ENCODE data around the gene HMGB1. TPM values are rescaled to one million over a fixed set of nuclear protein-coding genes. Genes with fewer than 3 reads are reported as not detected.

HMGB1 gene
- 100 to 1,000 TPM; 397 to 449 (median 409) TPM for total RNA-seq
- total RNA-seq (2013) = 595 TPM

GRCh38 chr13:30465593-30466357 lies at the start of gene HMGB1:
Gene HMGB1, minus strand, starts transcription at chr13:30465936. Its CDS starts 2,256 bp downstream, at chr13:30463680.
- Mint-ChIP-seq H3K4me3 (peak within 1 kb of the TSS; percentile 96), H3K9me3 (no peaks in the 10 kb centered on the region), H3K36me3 (peaks cover 12% of the 10 kb centered on the region), H3K27ac (peak within 1 kb of the TSS; percentile 96 to 98), H3K4me1 (peaks cover 36 to 44% of the 10 kb centered on the region in 2 donors), H3K27me3 (ENCODE audit: low read depth in 2 of 2) (no peaks in the 10 kb centered on the region)
- TF ChIP-seq, protein P1, sequence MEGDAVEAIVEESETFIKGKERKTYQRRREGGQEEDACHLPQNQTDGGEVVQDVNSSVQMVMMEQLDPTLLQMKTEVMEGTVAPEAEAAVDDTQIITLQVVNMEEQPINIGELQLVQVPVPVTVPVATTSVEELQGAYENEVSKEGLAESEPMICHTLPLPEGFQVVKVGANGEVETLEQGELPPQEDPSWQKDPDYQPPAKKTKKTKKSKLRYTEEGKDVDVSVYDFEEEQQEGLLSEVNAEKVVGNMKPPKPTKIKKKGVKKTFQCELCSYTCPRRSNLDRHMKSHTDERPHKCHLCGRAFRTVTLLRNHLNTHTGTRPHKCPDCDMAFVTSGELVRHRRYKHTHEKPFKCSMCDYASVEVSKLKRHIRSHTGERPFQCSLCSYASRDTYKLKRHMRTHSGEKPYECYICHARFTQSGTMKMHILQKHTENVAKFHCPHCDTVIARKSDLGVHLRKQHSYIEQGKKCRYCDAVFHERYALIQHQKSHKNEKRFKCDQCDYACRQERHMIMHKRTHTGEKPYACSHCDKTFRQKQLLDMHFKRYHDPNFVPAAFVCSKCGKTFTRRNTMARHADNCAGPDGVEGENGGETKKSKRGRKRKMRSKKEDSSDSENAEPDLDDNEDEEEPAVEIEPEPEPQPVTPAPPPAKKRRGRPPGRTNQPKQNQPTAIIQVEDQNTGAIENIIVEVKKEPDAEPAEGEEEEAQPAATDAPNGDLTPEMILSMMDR (IDR thresholded peaks at IDR 0.05) = no peak
- intact Hi-C loops (cut with micrococcal nuclease) = loop anchor here (1.0 to 10.0 kb wide), 4 partner anchors 89 to 159 kb away; partner anchors contain the start of genes KATNAL1 and USPL1
- ATAC-seq (peak; percentile 77 to 91 (median 82)), DNase-seq (peak; percentile 97 to 98)
- Histone ChIP-seq H3K9me3 (ENCODE audit: control insufficient read depth, insufficient read depth, low read length) (no peaks in the 10 kb centered on the region), H3K27me3 (ENCODE audit: control insufficient read depth, insufficient read depth, low read length) (no peaks in the 10 kb centered on the region), H3K4me1 (ENCODE audit: control insufficient read depth, insufficient read depth, low read length) (peaks cover 13% of the 10 kb centered on the region), H3K27ac (ENCODE audit: low read length) (peak within 1 kb of the TSS; percentile 50), H3K4me3 (ENCODE audit: low read length) (peak within 1 kb of the TSS; percentile 59), H3K36me3 (ENCODE audit: control insufficient read depth, insufficient read depth, low read length) (peaks cover 22% of the 10 kb centered on the region)
- WGBS (ENCODE audit: insufficient coverage) = under 1% methylated on average over 57 of the region's 57 CpGs

DNA sequence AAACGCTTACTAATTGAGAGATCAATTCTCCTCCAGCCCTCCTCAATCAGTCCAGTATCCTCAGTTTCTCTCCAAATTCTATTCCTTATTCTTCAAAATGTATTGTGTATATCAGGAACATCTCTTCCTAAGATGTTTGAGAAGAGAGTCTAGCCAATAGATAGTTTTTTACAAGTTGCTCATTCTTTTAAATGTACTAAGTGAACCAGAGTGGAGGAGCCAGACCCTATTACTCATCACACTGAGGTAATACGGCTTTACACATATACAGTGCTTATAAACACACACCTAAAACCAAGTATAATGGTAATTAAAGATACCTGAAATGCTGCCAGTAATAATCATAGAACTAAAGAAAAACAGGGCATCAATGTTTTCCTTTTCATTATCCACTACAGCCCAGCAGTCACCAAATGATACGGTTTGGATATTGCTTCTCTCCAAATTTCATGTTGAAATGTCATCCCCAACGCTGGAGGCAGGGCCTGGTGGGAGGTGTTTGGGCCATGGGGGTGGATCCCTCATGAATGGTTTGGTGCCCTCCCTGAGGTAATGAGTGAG lies 45.2 kb upstream of the HMGB1 start:
- no peak overlapping the region for H3K27ac Mint-ChIP-seq
- H3K27me3 ChIP-seq (ENCODE audit: control insufficient read depth, insufficient read depth, low read length) = no peaks in the 10 kb centered on the region
- H3K36me3 Mint-ChIP-seq = no peaks in the 10 kb centered on the region
- H3K27ac ChIP-seq (ENCODE audit: low read length) = no peak overlapping the region
- TF ChIP-seq, protein P1 (IDR thresholded peaks at IDR 0.05) = no peak
- no peak overlapping the region for H3K4me3 Mint-ChIP-seq
- 94% methylated on average over 2 of the region's 4 CpGs for WGBS (ENCODE audit: insufficient coverage)
- no peak for ATAC-seq
- intact Hi-C loops (cut with micrococcal nuclease) = no loop called here
- no peaks in the 10 kb centered on the region for H3K9me3 Mint-ChIP-seq
- no peak overlapping the region for H3K4me3 ChIP-seq (ENCODE audit: low read length)
- no peaks in the 10 kb centered on the region for H3K9me3 ChIP-seq (ENCODE audit: control insufficient read depth, insufficient read depth, low read length)
- peaks cover 0 to 10% of the 10 kb centered on the region in 2 donors for H3K27me3 Mint-ChIP-seq (ENCODE audit: low read depth in 2 of 2)
- H3K4me1 Mint-ChIP-seq = no peaks in the 10 kb centered on the region
- H3K4me1 ChIP-seq (ENCODE audit: control insufficient read depth, insufficient read depth, low read length) = no peaks in the 10 kb centered on the region
- DNase-seq = no peak
- H3K36me3 ChIP-seq (ENCODE audit: control insufficient read depth, insufficient read depth, low read length) = no peaks in the 10 kb centered on the region

DNA sequence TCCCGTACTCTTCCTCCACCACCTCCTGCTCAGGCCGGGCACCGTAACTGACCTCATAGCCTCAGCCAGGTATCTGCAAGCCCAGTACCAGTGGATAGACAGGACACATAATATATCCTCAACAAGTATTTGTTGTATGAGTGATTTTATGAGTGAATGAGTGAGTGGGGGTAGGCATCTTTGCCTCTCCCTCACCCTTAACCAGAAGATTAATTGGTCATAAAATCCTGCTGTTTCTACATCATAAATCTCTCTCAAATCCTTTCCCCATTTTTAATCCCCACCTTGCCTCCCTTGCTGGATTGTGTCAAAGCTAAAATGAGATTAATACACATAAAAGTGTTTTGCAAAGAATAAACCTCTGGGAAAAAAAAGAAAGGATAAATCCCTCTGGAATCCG lies 44.4 kb upstream of the HMGB1 start:
- Mint-ChIP-seq H3K27ac (no peak overlapping the region), H3K36me3 (no peaks in the 10 kb centered on the region), H3K9me3 (no peaks in the 10 kb centered on the region), H3K27me3 (ENCODE audit: low read depth in 2 of 2) (peaks cover 0 to 10% of the 10 kb centered on the region in 2 donors), H3K4me1 (no peaks in the 10 kb centered on the region), H3K4me3 (no peak overlapping the region)
- TF ChIP-seq, protein P1 (IDR thresholded peaks at IDR 0.05) = no peak
- Histone ChIP-seq H3K9me3 (ENCODE audit: control insufficient read depth, insufficient read depth, low read length) (no peaks in the 10 kb centered on the region), H3K4me3 (ENCODE audit: low read length) (no peak overlapping the region), H3K4me1 (ENCODE audit: control insufficient read depth, insufficient read depth, low read length) (no peaks in the 10 kb centered on the region), H3K36me3 (ENCODE audit: control insufficient read depth, insufficient read depth, low read length) (no peaks in the 10 kb centered on the region), H3K27ac (ENCODE audit: low read length) (no peak overlapping the region), H3K27me3 (ENCODE audit: control insufficient read depth, insufficient read depth, low read length) (no peaks in the 10 kb centered on the region)
- 89% methylated on average over 2 of the region's 4 CpGs for WGBS (ENCODE audit: insufficient coverage)
- no peak for ATAC-seq
- intact Hi-C loops (cut with micrococcal nuclease) = no loop called here
- DNase-seq = no peak
